ENCODE results near the gene CNPY3.

Gene CNPY3

GRCh38 chr6:42966571-42966970 is 37.3 kb downstream of the CNPY3 start:
- Histone ChIP-seq H3K36me3 (ENCODE audit: control insufficient read depth, insufficient read depth, low read length) (peaks cover 16% of the 10 kb centered on the region), H3K9ac (ENCODE audit: low read length) (no peak overlapping the region), H3K27me3 (ENCODE audit: control insufficient read depth, insufficient read depth, low read length) (no peaks in the 10 kb centered on the region), H3K27ac (ENCODE audit: low read depth, low read length) (no peak overlapping the region), H3K4me1 (ENCODE audit: control insufficient read depth, insufficient read depth, low read length) (no peaks in the 10 kb centered on the region), H3K4me3 (ENCODE audit: low read length) (no peak overlapping the region)

GRCh38 chr6:42967228-42967627 is 37.9 kb downstream of the CNPY3 start:
- Histone ChIP-seq H3K36me3 (ENCODE audit: control insufficient read depth, insufficient read depth, low read length) (peaks cover 14% of the 10 kb centered on the region), H3K4me1 (ENCODE audit: control insufficient read depth, insufficient read depth, low read length) (no peaks in the 10 kb centered on the region), H3K9ac (ENCODE audit: low read length) (no peak overlapping the region), H3K4me3 (ENCODE audit: low read length) (no peak overlapping the region), H3K27ac (ENCODE audit: low read depth, low read length) (no peak overlapping the region), H3K27me3 (ENCODE audit: control insufficient read depth, insufficient read depth, low read length) (no peaks in the 10 kb centered on the region)

- H3K36me3 ChIP-seq (ENCODE audit: control insufficient read depth, insufficient read depth, low read length): peaks cover 14% of the 10 kb centered on the region
Observed at GRCh38 chr6:42968126-42968701, 38.9 kb downstream of the CNPY3 start.

GRCh38 chr6:42968783-42969182 is 39.5 kb downstream of the CNPY3 start:
- H3K36me3 ChIP-seq (ENCODE audit: control insufficient read depth, insufficient read depth, low read length): peaks cover 12% of the 10 kb centered on the region
- no peak overlapping the region for H3K4me3 ChIP-seq (ENCODE audit: low read length)
- no peak overlapping the region for H3K27ac ChIP-seq (ENCODE audit: low read depth, low read length)
- no peak overlapping the region for H3K9ac ChIP-seq (ENCODE audit: low read length)
- H3K4me1 ChIP-seq (ENCODE audit: control insufficient read depth, insufficient read depth, low read length): no peaks in the 10 kb centered on the region
- no peaks in the 10 kb centered on the region for H3K27me3 ChIP-seq (ENCODE audit: control insufficient read depth, insufficient read depth, low read length)

More at GRCh38 chr6:42968126-42968701, 38.9 kb downstream of the CNPY3 start:
- H3K4me1 ChIP-seq (ENCODE audit: control insufficient read depth, insufficient read depth, low read length): no peaks in the 10 kb centered on the region
- no peak overlapping the region for H3K27ac ChIP-seq (ENCODE audit: low read depth, low read length)
- no peak overlapping the region for H3K9ac ChIP-seq (ENCODE audit: low read length)
- no peaks in the 10 kb centered on the region for H3K27me3 ChIP-seq (ENCODE audit: control insufficient read depth, insufficient read depth, low read length)
- no peak overlapping the region for H3K4me3 ChIP-seq (ENCODE audit: low read length)

GRCh38 chr6:42969431-42969830 is 40.2 kb downstream of the CNPY3 start:
- Histone ChIP-seq H3K27ac (ENCODE audit: low read depth, low read length) (no peak overlapping the region), H3K4me1 (ENCODE audit: control insufficient read depth, insufficient read depth, low read length) (no peaks in the 10 kb centered on the region), H3K9ac (ENCODE audit: low read length) (no peak overlapping the region), H3K36me3 (ENCODE audit: control insufficient read depth, insufficient read depth, low read length) (peaks cover 8% of the 10 kb centered on the region), H3K4me3 (ENCODE audit: low read length) (no peak overlapping the region), H3K27me3 (ENCODE audit: control insufficient read depth, insufficient read depth, low read length) (no peaks in the 10 kb centered on the region)

- peaks cover 8% of the 10 kb centered on the region for H3K36me3 ChIP-seq (ENCODE audit: control insufficient read depth, insufficient read depth, low read length)
- H3K4me3 ChIP-seq (ENCODE audit: low read length): no peak overlapping the region
- H3K9ac ChIP-seq (ENCODE audit: low read length): no peak overlapping the region
- no peak overlapping the region for H3K27ac ChIP-seq (ENCODE audit: low read depth, low read length)
- H3K4me1 ChIP-seq (ENCODE audit: control insufficient read depth, insufficient read depth, low read length): no peaks in the 10 kb centered on the region
- no peaks in the 10 kb centered on the region for H3K27me3 ChIP-seq (ENCODE audit: control insufficient read depth, insufficient read depth, low read length)
Observed at GRCh38 chr6:42969934-42970333, 40.7 kb downstream of the CNPY3 start.

GRCh38 chr6:42970871-42971612 is 41.8 kb downstream of the CNPY3 start:
- no peaks in the 10 kb centered on the region for H3K27me3 ChIP-seq (ENCODE audit: control insufficient read depth, insufficient read depth, low read length)
- no peak overlapping the region for H3K27ac ChIP-seq (ENCODE audit: low read depth, low read length)
- no peaks in the 10 kb centered on the region for H3K4me1 ChIP-seq (ENCODE audit: control insufficient read depth, insufficient read depth, low read length)
- peaks cover 6% of the 10 kb centered on the region for H3K36me3 ChIP-seq (ENCODE audit: control insufficient read depth, insufficient read depth, low read length)
- no peak overlapping the region for H3K9ac ChIP-seq (ENCODE audit: low read length)
- no peak overlapping the region for H3K4me3 ChIP-seq (ENCODE audit: low read length)

GRCh38 chr6:42971746-42972327 is 42.6 kb downstream of the CNPY3 start:
- Histone ChIP-seq H3K36me3 (ENCODE audit: control insufficient read depth, insufficient read depth, low read length) (no peaks in the 10 kb centered on the region), H3K9ac (ENCODE audit: low read length) (no peak overlapping the region), H3K4me1 (ENCODE audit: control insufficient read depth, insufficient read depth, low read length) (no peaks in the 10 kb centered on the region), H3K4me3 (ENCODE audit: low read length) (no peak overlapping the region), H3K27ac (ENCODE audit: low read depth, low read length) (no peak overlapping the region), H3K27me3 (ENCODE audit: control insufficient read depth, insufficient read depth, low read length) (no peaks in the 10 kb centered on the region)

- H3K27me3 ChIP-seq (ENCODE audit: control insufficient read depth, insufficient read depth, low read length): no peaks in the 10 kb centered on the region
- no peak overlapping the region for H3K4me3 ChIP-seq (ENCODE audit: low read length)
- no peaks in the 10 kb centered on the region for H3K36me3 ChIP-seq (ENCODE audit: control insufficient read depth, insufficient read depth, low read length)
- no peak overlapping the region for H3K9ac ChIP-seq (ENCODE audit: low read length)
- H3K4me1 ChIP-seq (ENCODE audit: control insufficient read depth, insufficient read depth, low read length): peaks cover 3% of the 10 kb centered on the region
- H3K27ac ChIP-seq (ENCODE audit: low read depth, low read length): no peak overlapping the region
Observed at GRCh38 chr6:42973926-42974325, 44.6 kb downstream of the CNPY3 start.

- Histone ChIP-seq H3K9ac (ENCODE audit: low read length) (no peak overlapping the region), H3K36me3 (ENCODE audit: control insufficient read depth, insufficient read depth, low read length) (no peaks in the 10 kb centered on the region), H3K4me1 (ENCODE audit: control insufficient read depth, insufficient read depth, low read length) (peaks cover 6% of the 10 kb centered on the region), H3K27ac (ENCODE audit: low read depth, low read length) (no peak overlapping the region), H3K27me3 (ENCODE audit: control insufficient read depth, insufficient read depth, low read length) (no peaks in the 10 kb centered on the region), H3K4me3 (ENCODE audit: low read length) (no peak overlapping the region)
Observed at GRCh38 chr6:42974919-42975505, 45.7 kb downstream of the CNPY3 start.

- H3K4me1 ChIP-seq (ENCODE audit: control insufficient read depth, insufficient read depth, low read length): peaks cover 6% of the 10 kb centered on the region
- H3K27me3 ChIP-seq (ENCODE audit: control insufficient read depth, insufficient read depth, low read length): no peaks in the 10 kb centered on the region
- H3K36me3 ChIP-seq (ENCODE audit: control insufficient read depth, insufficient read depth, low read length): no peaks in the 10 kb centered on the region
- H3K4me3 ChIP-seq (ENCODE audit: low read length): peak overlapping the region; percentile 62
- peak overlapping the region; percentile 67 for H3K27ac ChIP-seq (ENCODE audit: low read depth, low read length)
- peak overlapping the region; percentile 7 for H3K9ac ChIP-seq (ENCODE audit: low read length)
Observed at GRCh38 chr6:42978487-42978838, 49.2 kb downstream of the CNPY3 start.

GRCh38 chr6:42978839-42979522 is 49.7 kb downstream of the CNPY3 start, which contains the start of gene PEX6:
TSS of gene PEX6 (minus strand) at chr6:42979181. CDS start at chr6:42979150, 31 bp downstream.
- peaks cover 6% of the 10 kb centered on the region for H3K4me1 ChIP-seq (ENCODE audit: control insufficient read depth, insufficient read depth, low read length)
- H3K9ac ChIP-seq (ENCODE audit: low read length): peak within 1 kb of the TSS; percentile 7
- H3K27ac ChIP-seq (ENCODE audit: low read depth, low read length): peak within 1 kb of the TSS; percentile 67
- H3K4me3 ChIP-seq (ENCODE audit: low read length): peak within 1 kb of the TSS; percentile 62
- H3K36me3 ChIP-seq (ENCODE audit: control insufficient read depth, insufficient read depth, low read length): no peaks in the 10 kb centered on the region
- H3K27me3 ChIP-seq (ENCODE audit: control insufficient read depth, insufficient read depth, low read length): no peaks in the 10 kb centered on the region

Data from rectal smooth muscle tissue (tissue), 1 donor.